Stomach (tissue), 4 donors: Measurements from ENCODE around the gene SWAP70.
A peak's percentile ranks its signal among the peaks of the same experiment; 100 is the strongest.

Source experiments
- EP300 ChIP-seq: sonication (generic); formaldehyde crosslinking; IDR thresholded peaks from one replicate; pipeline ENCODE4 v1.6.1; 2017; ENCODE audit warnings: antibody characterized with exemption
- POLR2A ChIP-seq, 4 donors: fragments of 450-650 bp; IDR thresholded peaks; one replicate each; pipeline ENCODE4 v1.6.1; 2016; ENCODE audit warnings: antibody characterized with exemption in 4 of 4, control low read depth in 2 of 4, mild to moderate bottlenecking in 1 of 4, moderate library complexity in 1 of 4
- POLR2AphosphoS5 ChIP-seq, 3 donors: sonication (generic); formaldehyde crosslinking; IDR thresholded peaks; one replicate each; pipeline ENCODE4 v1.6.1; 2016; ENCODE audit warnings: antibody characterized with exemption in 3 of 3
- TF ChIP-seq, protein P1 (sequence below), 7 experiments: fragments of 450-650 bp in 4 of 7; fragments of 200-600 bp in 3 of 7; sonication (generic) in 3 of 7; IDR thresholded peaks; one replicate each; pipeline ENCODE4 v1.5.1; 2016 to 2019; ENCODE audit warnings: antibody characterized with exemption in 7 of 7, control low read depth in 2 of 7, mild to moderate bottlenecking in 1 of 7

- TF ChIP-seq, protein P1, sequence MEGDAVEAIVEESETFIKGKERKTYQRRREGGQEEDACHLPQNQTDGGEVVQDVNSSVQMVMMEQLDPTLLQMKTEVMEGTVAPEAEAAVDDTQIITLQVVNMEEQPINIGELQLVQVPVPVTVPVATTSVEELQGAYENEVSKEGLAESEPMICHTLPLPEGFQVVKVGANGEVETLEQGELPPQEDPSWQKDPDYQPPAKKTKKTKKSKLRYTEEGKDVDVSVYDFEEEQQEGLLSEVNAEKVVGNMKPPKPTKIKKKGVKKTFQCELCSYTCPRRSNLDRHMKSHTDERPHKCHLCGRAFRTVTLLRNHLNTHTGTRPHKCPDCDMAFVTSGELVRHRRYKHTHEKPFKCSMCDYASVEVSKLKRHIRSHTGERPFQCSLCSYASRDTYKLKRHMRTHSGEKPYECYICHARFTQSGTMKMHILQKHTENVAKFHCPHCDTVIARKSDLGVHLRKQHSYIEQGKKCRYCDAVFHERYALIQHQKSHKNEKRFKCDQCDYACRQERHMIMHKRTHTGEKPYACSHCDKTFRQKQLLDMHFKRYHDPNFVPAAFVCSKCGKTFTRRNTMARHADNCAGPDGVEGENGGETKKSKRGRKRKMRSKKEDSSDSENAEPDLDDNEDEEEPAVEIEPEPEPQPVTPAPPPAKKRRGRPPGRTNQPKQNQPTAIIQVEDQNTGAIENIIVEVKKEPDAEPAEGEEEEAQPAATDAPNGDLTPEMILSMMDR (IDR thresholded peaks at IDR 0.05) = peak in 1 of 7 experiments; percentile 21
- peak in 1 of 3 donors; percentile 24 for TF ChIP-seq POLR2AphosphoS5 (IDR thresholded peaks at IDR 0.05)
- TF ChIP-seq POLR2A (IDR thresholded peaks at IDR 0.05) = no peak
- TF ChIP-seq EP300 = no peak
Observed at GRCh38 chr11:9758637-9759518, 95.0 kb downstream of the SWAP70 start.
